DMS 273 (cell line): ENCODE measurements around the gene PROX1.
A peak's percentile ranks its signal among the peaks of the same experiment; 100 is the strongest.

ENCODE experiments used
- DNase-seq: peaks from one replicate; lab custom pipeline; 2025; ENCODE audit not compliant: unreplicated experiment; lab: John Stamatoyannopoulos, UW

PROX1 gene

GRCh38 chr1:213979751-213980586 is 7.8 kb upstream of the PROX1 start:
- no peak for DNase-seq

DNA sequence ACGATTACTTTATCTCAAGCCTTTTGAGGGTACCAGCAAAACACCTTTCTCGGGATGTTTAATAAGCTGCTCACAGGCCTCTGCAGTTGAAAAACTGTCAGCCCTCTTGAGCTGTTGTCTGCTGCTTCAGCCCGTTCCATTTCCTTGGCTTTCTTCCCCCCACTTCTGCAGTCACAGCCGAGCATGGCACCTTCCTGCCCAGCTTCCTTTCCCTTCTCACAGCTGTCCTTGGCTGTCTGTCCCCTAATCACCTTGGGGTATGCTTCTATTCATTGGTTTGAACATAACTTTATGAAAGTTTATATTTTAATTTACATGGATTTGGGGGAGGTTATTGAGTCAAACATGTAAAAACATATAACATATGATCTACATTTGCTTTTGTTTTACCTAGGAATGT is 6.9 kb upstream of the PROX1 start:
- no peak for DNase-seq

- DNase-seq, result no peak
Observed at GRCh38 chr1:213982289-213982671, 5.5 kb upstream of the PROX1 start.

GRCh38 chr1:213982672-213983492 is 4.9 kb upstream of the PROX1 start:
- peak; percentile 86 for DNase-seq

DNA sequence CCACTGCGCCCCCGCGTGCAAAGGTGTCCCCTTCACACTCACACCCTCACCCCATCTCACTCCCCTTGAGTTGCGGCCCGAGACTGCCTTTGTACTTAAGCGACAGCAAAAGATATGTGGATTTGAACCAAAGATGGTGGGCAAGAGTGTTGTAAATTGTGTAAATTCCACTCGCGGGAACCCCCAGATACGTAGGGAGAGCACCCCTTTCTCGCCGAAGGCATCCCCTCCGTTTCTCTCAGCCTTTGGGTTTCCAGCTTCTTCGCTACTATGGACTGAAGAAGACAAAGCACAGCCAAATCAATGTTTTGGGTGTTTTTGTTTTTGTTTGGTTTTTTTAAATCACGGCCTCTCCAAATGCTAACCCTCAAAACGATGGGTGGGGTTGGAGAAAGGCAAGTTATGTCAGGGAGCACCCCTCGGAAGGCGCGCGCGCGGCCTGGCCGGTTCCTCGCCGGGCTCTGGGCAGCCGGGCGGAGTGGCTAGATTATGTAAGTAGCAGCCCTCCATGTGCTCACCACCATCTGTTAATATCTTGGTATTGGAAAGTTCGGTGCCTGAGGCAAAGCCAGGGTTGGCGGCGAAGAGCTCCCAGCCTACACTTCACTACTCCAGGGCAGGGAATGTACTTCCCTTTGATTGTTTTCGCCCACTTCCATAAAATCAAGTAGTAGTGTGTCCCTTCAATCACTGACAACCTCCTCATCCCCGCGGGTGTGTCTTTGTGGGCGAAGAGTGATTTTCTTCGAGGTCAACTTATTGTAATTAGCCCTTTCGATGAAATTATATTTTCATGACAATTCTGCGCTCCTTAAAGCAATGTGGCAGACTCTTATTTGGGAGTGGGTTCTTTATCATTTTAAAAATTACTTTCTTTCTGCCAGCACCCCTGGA is 4.0 kb upstream of the PROX1 start:
- DNase-seq, result peak; percentile 89

DNA sequence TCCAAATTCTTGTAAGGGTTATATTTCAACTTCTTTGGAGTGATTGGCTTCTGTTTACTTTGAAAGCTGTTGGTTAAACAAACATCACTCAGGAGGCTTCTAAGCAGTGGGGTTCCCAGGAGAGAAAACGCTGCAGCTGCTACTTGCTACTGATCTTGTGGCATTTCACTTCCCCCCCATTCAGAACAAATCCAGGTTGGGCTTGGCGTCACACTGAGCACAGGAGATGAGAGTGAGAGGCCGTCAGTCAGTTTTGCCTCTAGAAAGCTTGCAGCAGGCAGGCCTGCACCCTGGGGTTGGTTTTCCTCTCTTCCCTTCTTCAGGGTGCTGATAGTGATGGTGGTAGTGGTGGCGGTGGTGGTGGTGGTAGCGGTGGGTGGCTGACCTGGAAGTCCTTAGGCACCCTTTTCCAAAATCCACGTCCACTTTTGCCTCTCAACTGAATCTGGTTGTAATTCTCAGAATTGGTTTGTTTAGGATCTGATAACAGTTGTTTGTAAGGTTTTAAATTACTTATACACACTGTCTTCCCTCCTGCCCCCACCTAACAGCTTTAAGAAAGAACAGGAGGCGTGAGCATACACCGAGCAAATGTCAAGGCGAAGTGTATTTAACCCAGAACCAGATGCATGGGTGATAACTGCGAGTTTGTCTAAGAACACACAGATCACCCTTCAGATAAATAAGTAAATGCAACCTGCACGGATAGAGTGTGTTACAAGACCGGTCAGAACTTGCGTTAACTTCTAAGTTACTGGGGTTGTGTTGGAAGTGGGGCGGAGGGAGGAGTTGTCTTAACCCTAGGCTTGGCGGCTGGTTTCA is 3.2 kb upstream of the PROX1 start:
- peak; percentile 85 for DNase-seq

- DNase-seq, result no peak
Observed at GRCh38 chr1:213985209-213986019, 2.4 kb upstream of the PROX1 start.

DNA sequence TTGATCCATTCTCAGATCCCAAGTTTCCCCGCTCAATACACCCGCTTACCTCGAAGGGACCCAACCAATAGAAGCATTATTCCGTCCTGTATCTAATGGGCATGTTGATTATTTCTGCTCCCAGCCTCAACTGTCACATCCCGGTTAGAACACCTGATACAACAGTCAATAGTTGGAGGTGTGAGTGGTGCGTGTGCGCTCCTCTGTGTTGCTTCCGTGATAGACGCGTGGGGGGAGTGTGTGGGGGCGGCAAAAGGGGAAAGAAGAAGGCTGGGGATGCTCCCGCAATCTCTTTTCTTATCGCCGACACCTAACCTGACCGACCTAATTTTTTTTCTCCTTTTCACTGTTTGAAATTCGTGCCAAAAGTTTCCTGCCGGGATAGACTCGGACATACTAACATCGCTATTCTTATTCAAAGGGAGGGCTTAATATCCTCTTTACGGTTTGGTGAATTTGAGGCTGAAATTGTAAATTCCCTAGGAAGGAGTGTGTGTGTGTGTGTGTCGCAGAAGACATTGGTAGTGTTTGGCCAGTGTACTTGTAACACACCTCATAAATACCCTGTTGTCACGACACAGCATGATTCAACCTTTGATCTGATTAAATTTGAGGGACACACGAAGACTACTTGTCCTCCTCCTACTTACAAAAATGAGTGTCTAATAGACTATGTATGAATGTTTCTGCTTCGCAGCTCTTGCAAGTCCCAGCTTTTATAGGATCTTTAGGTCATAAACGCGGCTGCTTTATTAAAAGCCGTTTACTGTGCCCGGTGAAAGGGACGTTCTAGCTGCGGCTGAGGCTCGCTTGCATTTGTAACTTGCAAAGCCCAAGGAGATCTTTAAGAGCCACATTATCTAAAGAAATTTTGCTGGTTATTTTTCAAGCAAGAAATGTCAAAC is 1.5 kb upstream of the PROX1 start:
- DNase-seq, result no peak

- no peak for DNase-seq
Observed at GRCh38 chr1:213986925-213987250, 885 bp upstream of the PROX1 start.

- peak; percentile 91 for DNase-seq
Observed at GRCh38 chr1:213987422-213987926, 299 bp upstream of the PROX1 start.

GRCh38 chr1:213988507-213989001 is 781 bp downstream of the PROX1 start:
- DNase-seq, result peak; percentile 73

GRCh38 chr1:213989002-213989855 is 1.5 kb downstream of the PROX1 start:
- peak; percentile 72 for DNase-seq

DNA sequence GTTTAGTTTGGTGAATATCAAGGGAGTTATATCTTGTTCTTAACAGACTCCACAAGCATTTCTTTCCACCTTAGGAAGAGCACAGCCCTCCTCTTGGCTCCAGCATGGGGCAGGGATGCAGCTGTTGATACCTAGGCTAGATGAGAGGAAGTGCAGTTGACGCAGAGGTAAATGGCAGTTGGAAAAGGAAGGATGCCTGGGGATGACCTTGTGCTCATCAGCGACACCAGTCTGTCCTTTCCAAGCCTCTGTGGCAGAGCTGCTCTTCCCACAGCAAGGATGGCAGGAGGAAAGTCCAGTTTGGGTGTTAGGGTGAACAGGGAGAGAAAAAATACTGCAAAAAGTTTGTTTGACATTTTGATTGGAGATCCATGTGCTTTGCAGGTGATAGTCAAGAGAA is 6.2 kb downstream of the PROX1 start:
- no peak for DNase-seq

DNA sequence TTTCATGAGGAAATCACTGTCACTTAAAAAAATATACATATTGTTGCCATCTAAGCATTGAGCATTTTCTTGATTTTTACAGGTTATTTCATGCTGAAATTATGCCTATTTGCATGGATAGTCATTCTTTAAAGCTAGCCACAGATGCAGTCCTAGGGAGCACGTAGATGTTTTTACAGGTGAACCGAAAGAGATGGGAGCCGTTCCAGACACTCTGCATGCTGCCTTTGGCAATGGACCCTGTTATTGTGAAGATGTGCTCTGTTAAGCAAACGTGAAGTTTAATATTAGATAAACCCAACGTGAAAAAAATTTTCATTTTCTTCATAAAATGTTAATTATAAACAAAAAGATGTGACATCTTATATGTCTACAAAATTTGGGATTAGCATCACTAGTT is 7.1 kb downstream of the PROX1 start:
- DNase-seq, result no peak

DNA sequence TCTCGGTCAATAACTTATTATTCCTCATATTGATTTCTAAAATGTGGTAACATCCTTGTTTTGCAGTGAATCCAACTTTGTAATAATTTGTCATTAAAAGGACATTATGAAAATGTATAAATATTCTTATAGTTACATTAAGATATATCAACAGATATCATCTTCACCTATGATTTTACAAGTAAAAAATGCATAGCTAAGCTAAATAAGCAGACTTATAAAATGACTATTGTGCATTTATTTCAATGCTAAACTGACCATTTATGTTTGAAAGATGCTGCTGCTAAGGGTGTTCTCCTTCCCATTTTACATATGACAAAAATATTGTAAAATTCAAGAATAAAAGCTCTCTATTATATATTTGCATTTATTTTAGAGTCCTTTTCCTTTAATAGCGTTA is 7.8 kb downstream of the PROX1 start:
- no peak for DNase-seq

- no peak for DNase-seq
Observed at GRCh38 chr1:213996320-213997037, 8.7 kb downstream of the PROX1 start.
